IMR-90 (cell line): ENCODE data around the gene STK33. TPM values are rescaled to one million over a fixed set of nuclear protein-coding genes. Genes with fewer than 3 reads are reported as not detected.

Experiments used
- ATAC-seq: fragments of 200-7000 bp; cut with Tn5 transposase; 2 replicates; pipeline ENCODE4 v1.9.1; 2020; ENCODE audit warnings: low read depth, mild to moderate bottlenecking, moderate library complexity
- BruUV-seq: library from RNA; stranded (reverse); fragments of 400-500 nt; replicated peaks from 2 replicates; lab custom pipeline; 2021; lab: Mats Ljungman, UMichigan
- CTCF ChIA-PET: fragments of 300-600 bp; formaldehyde crosslinking; extraction: SDS; loops from one replicate; lab custom pipeline; 2021; ENCODE audit warnings: antibody characterized with exemption; lab: Yijun Ruan, JAX
- POLR2A ChIA-PET: fragments of 300-600 bp; sonication (Branson Sonifier 250); formaldehyde crosslinking; loops from one replicate; lab custom pipeline; 2022; ENCODE audit warnings: antibody characterized with exemption; ENCODE audit not compliant: unreplicated experiment; lab: Charles Lee
- DNase-seq: peaks from one replicate; pipeline ENCODE4 v3.0.0; 2013
- H2AFZ ChIP-seq: replicated peaks from 2 replicates; pipeline ENCODE3; 2013; ENCODE audit warnings: low read length, mild to moderate bottlenecking; ENCODE audit not compliant: poor library complexity
- H2AK5ac ChIP-seq: 2 replicates; pipeline ENCODE4 v1.6.1; 2013; ENCODE audit warnings: low read depth, low read length, inconsistent platforms
- H2AK9ac ChIP-seq: replicated peaks from 2 replicates; pipeline ENCODE3; 2013; ENCODE audit warnings: mild to moderate bottlenecking, low read depth, low read length, moderate library complexity; ENCODE audit not compliant: poor library complexity
- H2BK120ac ChIP-seq: 2 replicates; pipeline ENCODE4 v1.6.1; 2013; ENCODE audit warnings: low read depth, low read length, inconsistent platforms
- H2BK15ac ChIP-seq: 3 replicates; pipeline ENCODE4 v1.6.1; 2013; ENCODE audit warnings: low read depth, low read length, inconsistent platforms
- H2BK20ac ChIP-seq: 2 replicates; pipeline ENCODE4 v1.6.1; 2013; ENCODE audit warnings: low read depth, mild to moderate bottlenecking, inconsistent platforms, low read length, moderate library complexity
- H2BK5ac ChIP-seq: 2 replicates; pipeline ENCODE4 v1.6.1; 2013; ENCODE audit warnings: mild to moderate bottlenecking, low read depth, low read length, inconsistent platforms; ENCODE audit not compliant: poor library complexity, severe bottlenecking
- H3K14ac ChIP-seq: replicated peaks from 2 replicates; pipeline ENCODE4 v1.6.1; 2013; ENCODE audit warnings: low read depth, low read length, inconsistent platforms
- H3K18ac ChIP-seq: 2 replicates; pipeline ENCODE4 v1.6.1; 2013; ENCODE audit warnings: low read depth, low read length, control low read depth
- H3K23ac ChIP-seq: 2 replicates; pipeline ENCODE4 v1.6.1; 2013; ENCODE audit warnings: low read depth, low read length, inconsistent platforms
- H3K27ac ChIP-seq: 2 replicates; pipeline ENCODE4 v1.5.1; 2013; ENCODE audit warnings: mild to moderate bottlenecking, control low read depth, low read length; ENCODE audit not compliant: insufficient read depth
- H3K27me3 ChIP-seq: 2 replicates; pipeline ENCODE4 v1.6.1; 2013; ENCODE audit warnings: low read length; ENCODE audit not compliant: control insufficient read depth, insufficient read depth
- H3K36me3 ChIP-seq: 2 replicates; pipeline ENCODE4 v1.6.1; 2013; ENCODE audit warnings: low read length, mixed read lengths; ENCODE audit not compliant: control insufficient read depth, insufficient read depth
- H3K4ac ChIP-seq: 2 replicates; pipeline ENCODE4 v1.6.1; 2013; ENCODE audit warnings: low read depth, low read length, inconsistent platforms
- H3K4me1 ChIP-seq: 2 replicates; pipeline ENCODE4 v1.6.1; 2013; ENCODE audit warnings: low read length, mixed read lengths; ENCODE audit not compliant: control insufficient read depth, insufficient read depth
- H3K4me2 ChIP-seq: 2 replicates; pipeline ENCODE4 v1.6.1; 2013; ENCODE audit warnings: low read depth, mild to moderate bottlenecking, control low read depth, low read length, moderate library complexity
- H3K4me3 ChIP-seq: 2 replicates; pipeline ENCODE4 v1.5.1; 2013; ENCODE audit warnings: low read depth, mild to moderate bottlenecking, control low read depth, low read length, moderate library complexity; ENCODE audit not compliant: insufficient read depth
- H3K56ac ChIP-seq: 2 replicates; pipeline ENCODE4 v1.6.1; 2013; ENCODE audit warnings: low read length, inconsistent platforms; ENCODE audit not compliant: insufficient read depth; ENCODE audit errors: extremely low read depth
- H3K79me1 ChIP-seq, 2 experiments: 2 replicates each; pipeline ENCODE4 v1.6.1; 2013; ENCODE audit warnings: low read length in 2 of 2, inconsistent platforms in 1 of 2, low read depth in 1 of 2
- H3K9ac ChIP-seq: 2 replicates; pipeline ENCODE4 v1.6.1; 2013; ENCODE audit warnings: low read depth, low read length, control low read depth
- H3K9me1 ChIP-seq: 2 replicates; pipeline ENCODE4 v1.6.1; 2013; ENCODE audit warnings: low read length, inconsistent platforms; ENCODE audit not compliant: insufficient read depth
- H3K9me3 ChIP-seq: 2 replicates; pipeline ENCODE4 v1.6.1; 2013; ENCODE audit warnings: low read length; ENCODE audit not compliant: control insufficient read depth, insufficient read depth
- H4K20me1 ChIP-seq: 2 replicates; pipeline ENCODE4 v1.6.1; 2013; ENCODE audit warnings: low read length, inconsistent platforms; ENCODE audit not compliant: insufficient read depth
- H4K5ac ChIP-seq: 2 replicates; pipeline ENCODE4 v1.6.1; 2013; ENCODE audit warnings: mild to moderate bottlenecking, low read depth, low read length, control low read depth
- H4K8ac ChIP-seq, 2 experiments: 2 replicates each; pipeline ENCODE4 v1.6.1; 2013; ENCODE audit warnings: low read depth in 2 of 2, low read length in 2 of 2, control low read depth in 1 of 2, inconsistent platforms in 1 of 2
- H4K91ac ChIP-seq: 2 replicates; pipeline ENCODE4 v1.6.1; 2013; ENCODE audit warnings: low read depth, low read length, inconsistent platforms; ENCODE audit not compliant: insufficient read depth
- BHLHE40 ChIP-seq: fragments of 150-350 bp; IDR thresholded peaks from 2 replicates; pipeline ENCODE4 v1.6.1; 2016; ENCODE audit warnings: mild to moderate bottlenecking, low read depth, low read length
- FOS ChIP-seq: fragments of 150-350 bp; IDR thresholded peaks from 2 replicates; pipeline ENCODE4 v1.6.1; 2016; ENCODE audit warnings: low read depth, low read length
- MAZ ChIP-seq: IDR thresholded peaks from 2 replicates; pipeline ENCODE4 v1.6.1; 2012; ENCODE audit warnings: low read depth, mild to moderate bottlenecking, low read length, improper control_type of control experiment, moderate library complexity, borderline replicate concordance
- NFE2L2 ChIP-seq: fragments of 150-350 bp; IDR thresholded peaks from 2 replicates; pipeline ENCODE4 v1.6.1; 2016; ENCODE audit warnings: low read depth, mild to moderate bottlenecking, low read length
- RAD21 ChIP-seq: IDR thresholded peaks from 2 replicates; pipeline ENCODE4 v1.6.1; 2012; ENCODE audit warnings: low read length, improper control_type of control experiment
- RCOR1 ChIP-seq: IDR thresholded peaks from 2 replicates; pipeline ENCODE4 v1.6.1; 2012; ENCODE audit warnings: mild to moderate bottlenecking, low read length, improper control_type of control experiment; ENCODE audit not compliant: insufficient replicate concordance
- RFX5 ChIP-seq: IDR thresholded peaks from 2 replicates; pipeline ENCODE4 v1.8.0; 2012; ENCODE audit warnings: low read depth, mild to moderate bottlenecking, low read length, moderate library complexity
- WGBS, 2 experiments: methylation state at CpG; one replicate each; pipeline versions ENCODE4 v1.1.5 to v1.1.7; 2013; ENCODE audit warnings: missing lambda C conversion rate in 2 of 2; ENCODE audit not compliant: insufficient read length in 1 of 2; ENCODE audit errors: extremely low coverage in 2 of 2; 5-methylcytosine and 5-hydroxymethylcytosine counted together
- dilution Hi-C: fragments of 300-500 bp; cut with HindIII; formaldehyde crosslinking; loops from one replicate; pipeline ENCODE4 v1.14.3; 2018; ENCODE audit warnings: low sequenced_read_pairs; ENCODE audit not compliant: unreplicated experiment
- in situ Hi-C: fragments of 300-500 bp; cut with MboI; formaldehyde crosslinking; loops from 3 replicates; pipeline ENCODE4 v1.14.3; 2019; ENCODE audit warnings: low sequenced_read_pairs, inconsistent platforms, mixed read lengths
- intact Hi-C: fragments of 100-400 bp; cut with micrococcal nuclease; formaldehyde crosslinking; loops from 2 replicates; pipeline ENCODE4 v1.10.0; 2022
- polyA plus RNA-seq, 3 experiments: library from polyadenylated mRNA; depleted of rRNA; stranded (reverse); fragments of >200 nt; gene quantifications; 2 replicates each; pipeline ENCODE4 v1.2.3, GENCODE V29; 2012; ENCODE audit warnings: low replicate concordance in 1 of 3
- total RNA-seq: library from RNA; depleted of rRNA; stranded (reverse); fragments of >200 nt; gene quantifications from 2 replicates; pipeline ENCODE4 v1.2.3, GENCODE V29; 2012
- TF ChIP-seq, protein P1 (sequence below): fragments of 150-350 bp; IDR thresholded peaks from 2 replicates; pipeline ENCODE4 v1.6.1; 2017; ENCODE audit warnings: mild to moderate bottlenecking, antibody characterized with exemption, low read length, low read depth
- TF ChIP-seq, protein P2 (sequence below): fragments of 150-350 bp; IDR thresholded peaks from 2 replicates; pipeline ENCODE4 v1.6.1; 2016; ENCODE audit warnings: low read depth, mild to moderate bottlenecking, low read length, moderate library complexity, borderline replicate concordance

Gene STK33
- total and polyA plus RNA-seq, 2 of the 4 experiments (the other 2 are of a cell fraction), result 2.3 to 2.6 TPM

DNA sequence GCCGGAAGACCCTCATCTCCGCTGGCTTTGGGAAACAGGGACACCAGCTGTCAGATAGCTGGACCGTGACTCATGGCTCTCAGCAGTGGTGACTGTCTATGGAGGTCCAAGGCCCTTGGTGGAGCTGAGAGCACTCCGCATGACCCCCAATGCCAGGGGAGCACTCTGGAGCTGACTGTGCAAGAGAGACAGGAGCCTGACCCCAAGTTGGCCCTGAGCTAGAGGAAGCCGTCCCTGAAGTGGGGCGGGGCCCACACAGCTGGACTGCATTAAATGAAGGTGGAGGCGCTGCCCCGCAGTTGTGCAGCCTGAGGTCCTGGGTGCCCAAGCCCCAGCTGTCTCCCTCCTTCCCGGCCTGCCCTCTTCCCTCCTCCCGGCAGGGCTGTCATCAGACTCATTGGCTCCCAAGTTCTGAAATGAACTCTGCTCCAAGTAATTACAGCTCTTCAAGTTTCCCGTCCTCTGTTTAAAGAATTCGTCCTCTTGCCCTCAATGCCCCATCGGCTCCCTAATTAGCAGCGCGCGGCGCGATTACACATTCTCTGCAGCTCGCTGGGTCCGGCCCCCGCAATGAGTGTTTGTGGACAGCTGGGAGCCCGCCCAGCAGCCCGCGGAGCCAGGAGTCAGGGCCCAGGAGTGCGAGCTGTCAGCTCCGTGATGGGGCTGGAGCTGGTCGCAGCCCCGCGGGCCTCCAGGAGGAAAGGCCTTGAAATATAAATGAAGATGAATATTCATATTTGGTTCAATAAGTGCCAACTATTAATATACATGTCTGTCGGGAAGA is 237.1 kb downstream of the STK33 start:
- 9% methylated on average over 8 of the region's 30 CpGs; no CpG with 5 or more reads in 1 of the 2 experiments for whole genome bisulfite sequencing, 2 experiments
- no peak overlapping the region for H3K9ac ChIP-seq

More for the DNA sequence above, 237.1 kb downstream of the STK33 start:
- no peaks in the 10 kb centered on the region for H4K20me1 ChIP-seq
- H3K27me3 ChIP-seq, result peaks cover 51% of the 10 kb centered on the region
- H4K5ac ChIP-seq, result no peak overlapping the region
- H4K8ac ChIP-seq, result no peak overlapping the region
- H3K4me2 ChIP-seq, result no peak overlapping the region
- no peak overlapping the region for H2BK20ac ChIP-seq
- no peaks in the 10 kb centered on the region for H3K79me1 ChIP-seq
- ATAC-seq, result peak; percentile 59
- no peak overlapping the region for H2BK5ac ChIP-seq
- no peak overlapping the region for H2AK9ac ChIP-seq
- H3K4ac ChIP-seq, result no peak overlapping the region
- no peaks in the 10 kb centered on the region for H3K9me1 ChIP-seq
- dilution Hi-C loops, result no loop called here
- no peak for DNase-seq
- in situ Hi-C loops, result no loop called here
- no peak overlapping the region for H3K14ac ChIP-seq
- CTCF ChIA-PET, result no interaction called here
- peak overlapping the region; percentile 45 for H2AFZ ChIP-seq
- no peaks in the 10 kb centered on the region for H3K4me1 ChIP-seq
- H2BK15ac ChIP-seq, result no peak overlapping the region
- H2AK5ac ChIP-seq, result no peak overlapping the region
- POLR2A ChIA-PET, result no interaction called here
- no peak overlapping the region for H4K91ac ChIP-seq
- no peak overlapping the region for H3K4me3 ChIP-seq
- H3K9me3 ChIP-seq, result no peaks in the 10 kb centered on the region
- no peak overlapping the region for H3K23ac ChIP-seq
- no peak for TF ChIP-seq RFX5
- no peak for TF ChIP-seq MAZ
- no peak for TF ChIP-seq RCOR1
- TF ChIP-seq FOS, result no peak
- TF ChIP-seq, protein P1, sequence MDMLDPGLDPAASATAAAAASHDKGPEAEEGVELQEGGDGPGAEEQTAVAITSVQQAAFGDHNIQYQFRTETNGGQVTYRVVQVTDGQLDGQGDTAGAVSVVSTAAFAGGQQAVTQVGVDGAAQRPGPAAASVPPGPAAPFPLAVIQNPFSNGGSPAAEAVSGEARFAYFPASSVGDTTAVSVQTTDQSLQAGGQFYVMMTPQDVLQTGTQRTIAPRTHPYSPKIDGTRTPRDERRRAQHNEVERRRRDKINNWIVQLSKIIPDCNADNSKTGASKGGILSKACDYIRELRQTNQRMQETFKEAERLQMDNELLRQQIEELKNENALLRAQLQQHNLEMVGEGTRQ, result no peak
- TF ChIP-seq, protein P2, sequence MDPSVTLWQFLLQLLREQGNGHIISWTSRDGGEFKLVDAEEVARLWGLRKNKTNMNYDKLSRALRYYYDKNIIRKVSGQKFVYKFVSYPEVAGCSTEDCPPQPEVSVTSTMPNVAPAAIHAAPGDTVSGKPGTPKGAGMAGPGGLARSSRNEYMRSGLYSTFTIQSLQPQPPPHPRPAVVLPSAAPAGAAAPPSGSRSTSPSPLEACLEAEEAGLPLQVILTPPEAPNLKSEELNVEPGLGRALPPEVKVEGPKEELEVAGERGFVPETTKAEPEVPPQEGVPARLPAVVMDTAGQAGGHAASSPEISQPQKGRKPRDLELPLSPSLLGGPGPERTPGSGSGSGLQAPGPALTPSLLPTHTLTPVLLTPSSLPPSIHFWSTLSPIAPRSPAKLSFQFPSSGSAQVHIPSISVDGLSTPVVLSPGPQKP, result no peak
- no peak for TF ChIP-seq NFE2L2
- no peak for TF ChIP-seq RAD21
- no peak for TF ChIP-seq BHLHE40
- no peak overlapping the region for H2BK120ac ChIP-seq
- H3K18ac ChIP-seq, result no peak overlapping the region
- H3K36me3 ChIP-seq, result no peaks in the 10 kb centered on the region
- no peak overlapping the region for H3K56ac ChIP-seq
- intact Hi-C loops, result no loop called here
- H3K27ac ChIP-seq, result no peak overlapping the region
- BruUV-seq, result no TSS peak
